ENCODE results near the gene TIGD1. TPM values are rescaled to one million over a fixed set of nuclear protein-coding genes. Genes with fewer than 3 reads are reported as not detected.

TIGD1 gene
- polyA plus RNA-seq, 1 donor (not counting 4 experiments of a cell fraction or from before 2014, with no cell fraction given) = 2.3 TPM

DNA sequence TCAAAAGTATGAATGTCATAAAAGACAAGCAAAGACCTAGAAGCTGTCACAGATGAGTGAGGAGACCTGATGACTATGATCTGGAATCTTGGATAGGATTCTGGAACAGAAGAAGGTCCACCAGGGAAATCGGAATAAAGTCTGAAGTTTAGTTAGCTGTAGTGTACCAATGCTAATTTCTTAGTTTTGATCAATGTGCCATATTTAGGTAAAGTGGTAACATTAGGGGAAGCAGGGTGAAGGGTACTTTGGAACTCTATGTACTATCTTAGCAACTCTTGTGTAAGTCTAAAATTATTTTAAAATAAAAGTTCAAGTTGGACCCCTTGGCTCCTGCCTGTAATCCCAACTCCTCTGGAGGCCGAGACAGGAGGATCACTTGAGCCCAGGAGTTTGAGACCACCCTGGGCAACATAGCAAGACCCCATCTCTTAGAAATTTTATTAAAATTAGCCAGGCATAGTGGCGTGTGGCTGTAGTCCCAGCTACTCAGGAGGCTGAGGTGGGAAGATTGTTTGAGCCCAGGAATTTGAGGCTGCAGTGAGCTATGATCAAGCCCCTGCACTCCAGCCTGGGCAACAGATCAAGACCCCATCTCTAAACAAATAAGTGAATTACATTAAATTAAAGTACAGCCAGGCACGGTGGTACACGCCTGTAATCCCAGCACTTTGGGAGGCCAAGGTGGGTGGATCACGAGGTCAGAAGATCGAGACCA, 47.2 kb upstream of the TIGD1 start:
- Histone ChIP-seq H3K27me3 (ENCODE audit: control insufficient read depth, extremely low read depth, insufficient read depth, low read length) (no peaks in the 10 kb centered on the region), H3K4me1 (ENCODE audit: control insufficient read depth, extremely low read depth, insufficient read depth, low read length) (peaks cover 10% of the 10 kb centered on the region), H3K9me3 (ENCODE audit: control insufficient read depth, low read depth, low read length) (no peaks in the 10 kb centered on the region), H2AFZ (ENCODE audit: control insufficient read depth, low read length) (no peak overlapping the region), H3K79me2 (ENCODE audit: control insufficient read depth, insufficient read depth, low read length) (no peaks in the 10 kb centered on the region), H3K36me3 (ENCODE audit: control insufficient read depth in 2 of 2, extremely low read depth in 1 of 2, insufficient read depth in 2 of 2, low read length in 2 of 2) (no peaks in the 10 kb centered on the region), H3K4me3 (ENCODE audit: control insufficient read depth in 2 of 3, extremely low read depth in 1 of 3, insufficient read depth in 2 of 3, low read depth in 1 of 3, low read length in 3 of 3) (no peak overlapping the region), H3K4me2 (ENCODE audit: control insufficient read depth, extremely low read depth, insufficient read depth, low read depth, low read length) (no peak overlapping the region), H3K9ac (ENCODE audit: control insufficient read depth, extremely low read depth, insufficient read depth, low read length) (no peak overlapping the region), H3K27ac (ENCODE audit: control insufficient read depth, insufficient read depth, low read length) (no peak overlapping the region), H3K9me1 (ENCODE audit: control insufficient read depth, extremely low read depth, insufficient read depth, low read length) (peaks cover 2% of the 10 kb centered on the region), H4K20me1 (ENCODE audit: control insufficient read depth, extremely low read depth, insufficient read depth, low read length) (no peaks in the 10 kb centered on the region)
- TF ChIP-seq CTCF (optimal IDR thresholded peaks at IDR 0.05 in 1 of 3, IDR thresholded peaks at IDR 0.05 in 1 of 3, conservative IDR thresholded peaks at IDR 0.05 in 1 of 3; ENCODE audit: extremely low read depth in 1 of 3, insufficient read depth in 2 of 3, low read length in 3 of 3) (no peak), EZH2 (IDR thresholded peaks at IDR 0.05; ENCODE audit: low read length) (no peak)
- no peak for DNase-seq (ENCODE audit: low read depth, low spot score)
- no peak for FAIRE-seq
- dilution Hi-C loops (cut with MboI; ENCODE audit: extremely low pct_ligation_motif_present, low sequenced_read_pairs) = no loop called here

DNA sequence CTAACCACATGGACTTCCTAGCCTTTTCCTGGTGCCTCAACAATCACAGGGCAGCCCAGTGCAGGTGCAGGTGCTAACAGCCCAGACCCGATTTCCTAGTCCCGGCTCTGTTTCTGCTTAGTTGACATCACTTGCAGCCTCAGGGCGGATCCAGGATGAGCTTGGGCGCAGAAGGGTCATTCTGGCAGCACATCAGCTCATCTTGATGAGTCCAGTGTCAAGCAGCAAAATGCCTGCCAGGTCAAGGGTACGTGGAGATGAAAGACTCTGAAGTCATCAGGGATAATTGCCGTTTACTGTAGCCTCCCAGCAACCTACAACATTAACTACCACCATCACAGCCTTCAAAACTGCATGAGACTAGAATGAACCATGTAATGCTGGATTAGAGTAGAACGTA, 43.6 kb upstream of the TIGD1 start:
- Histone ChIP-seq H3K4me3 (ENCODE audit: control insufficient read depth in 2 of 3, extremely low read depth in 1 of 3, insufficient read depth in 2 of 3, low read depth in 1 of 3, low read length in 3 of 3) (no peak overlapping the region), H3K36me3 (ENCODE audit: control insufficient read depth in 2 of 2, extremely low read depth in 1 of 2, insufficient read depth in 2 of 2, low read length in 2 of 2) (no peaks in the 10 kb centered on the region), H4K20me1 (ENCODE audit: control insufficient read depth, extremely low read depth, insufficient read depth, low read length) (no peaks in the 10 kb centered on the region), H3K4me1 (ENCODE audit: control insufficient read depth, extremely low read depth, insufficient read depth, low read length) (peaks cover 30% of the 10 kb centered on the region), H3K9me3 (ENCODE audit: control insufficient read depth, low read depth, low read length) (no peaks in the 10 kb centered on the region), H2AFZ (ENCODE audit: control insufficient read depth, low read length) (no peak overlapping the region), H3K27me3 (ENCODE audit: control insufficient read depth, extremely low read depth, insufficient read depth, low read length) (no peaks in the 10 kb centered on the region), H3K4me2 (ENCODE audit: control insufficient read depth, extremely low read depth, insufficient read depth, low read depth, low read length) (no peak overlapping the region), H3K9ac (ENCODE audit: control insufficient read depth, extremely low read depth, insufficient read depth, low read length) (no peak overlapping the region), H3K27ac (ENCODE audit: control insufficient read depth, insufficient read depth, low read length) (no peak overlapping the region), H3K79me2 (ENCODE audit: control insufficient read depth, insufficient read depth, low read length) (no peaks in the 10 kb centered on the region), H3K9me1 (ENCODE audit: control insufficient read depth, extremely low read depth, insufficient read depth, low read length) (peaks cover 3% of the 10 kb centered on the region)
- FAIRE-seq (no peak), DNase-seq (ENCODE audit: low read depth, low spot score) (no peak)
- TF ChIP-seq EZH2 (IDR thresholded peaks at IDR 0.05; ENCODE audit: low read length) (no peak), CTCF (optimal IDR thresholded peaks at IDR 0.05 in 1 of 3, IDR thresholded peaks at IDR 0.05 in 1 of 3, conservative IDR thresholded peaks at IDR 0.05 in 1 of 3; ENCODE audit: extremely low read depth in 1 of 3, insufficient read depth in 2 of 3, low read length in 3 of 3) (no peak)
- dilution Hi-C loops (cut with MboI; ENCODE audit: extremely low pct_ligation_motif_present, low sequenced_read_pairs) = no loop called here

All from keratinocyte (primary cell).